ENCODE measurements around the gene PLXNA2. TPM values are rescaled to one million over a fixed set of nuclear protein-coding genes. Genes with fewer than 3 reads are reported as not detected.

Gene PLXNA2
- total RNA-seq, 1 experiment from 2014 or later: 0.89 TPM

DNA sequence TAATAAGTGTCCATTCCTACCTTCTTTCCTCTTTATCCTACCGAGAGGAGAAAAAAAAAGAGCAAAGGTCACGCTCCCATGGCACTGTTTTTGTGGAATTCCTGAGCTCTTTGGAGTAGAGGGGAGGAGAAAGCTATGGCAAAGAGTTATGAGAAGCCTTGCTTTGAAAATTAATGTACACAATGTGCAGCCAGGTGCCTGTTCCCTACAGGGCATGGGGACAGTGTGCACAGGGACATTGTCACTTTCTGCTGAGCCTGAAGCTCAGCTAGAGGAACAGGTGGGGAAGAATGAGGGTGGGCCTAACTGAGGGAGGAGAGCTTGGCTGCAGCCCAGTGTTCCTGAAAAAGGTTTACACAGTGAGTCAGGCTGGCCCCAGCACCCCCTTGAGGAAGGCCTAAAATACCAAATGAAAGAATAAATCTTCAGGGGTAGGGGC is 66.1 kb downstream of the PLXNA2 start:
- ATAC-seq (peak; percentile 30; the same call in 1 of the 2 replicates), DNase-seq (ENCODE audit: low read depth, low spot score) (no peak)
- 0 out of 2 replicates have a peak, but pooled peaks cover 8% of the 10 kb centered on the region for H3K27me3 ChIP-seq (ENCODE audit: insufficient read depth, low read length)
- BruUV-seq (replicated peaks): no TSS peak
- RAD21 ChIA-PET (ENCODE audit: low non-redundant PET in 1 of 2, low total read pairs in 2 of 2, uncharacterized antibody in 2 of 2, unreplicated experiment in 2 of 2): no interaction called here
- no peak for TF ChIP-seq POLR2AphosphoS5 (IDR thresholded peaks at IDR 0.05; ENCODE audit: low read depth, low read length)
- TF ChIP-seq FOSL1 (IDR thresholded peaks at IDR 0.05; ENCODE audit: low read depth): no peak
- TF ChIP-seq SRF (IDR thresholded peaks at IDR 0.05; ENCODE audit: low read depth): no peak
- TF ChIP-seq, protein P1, sequence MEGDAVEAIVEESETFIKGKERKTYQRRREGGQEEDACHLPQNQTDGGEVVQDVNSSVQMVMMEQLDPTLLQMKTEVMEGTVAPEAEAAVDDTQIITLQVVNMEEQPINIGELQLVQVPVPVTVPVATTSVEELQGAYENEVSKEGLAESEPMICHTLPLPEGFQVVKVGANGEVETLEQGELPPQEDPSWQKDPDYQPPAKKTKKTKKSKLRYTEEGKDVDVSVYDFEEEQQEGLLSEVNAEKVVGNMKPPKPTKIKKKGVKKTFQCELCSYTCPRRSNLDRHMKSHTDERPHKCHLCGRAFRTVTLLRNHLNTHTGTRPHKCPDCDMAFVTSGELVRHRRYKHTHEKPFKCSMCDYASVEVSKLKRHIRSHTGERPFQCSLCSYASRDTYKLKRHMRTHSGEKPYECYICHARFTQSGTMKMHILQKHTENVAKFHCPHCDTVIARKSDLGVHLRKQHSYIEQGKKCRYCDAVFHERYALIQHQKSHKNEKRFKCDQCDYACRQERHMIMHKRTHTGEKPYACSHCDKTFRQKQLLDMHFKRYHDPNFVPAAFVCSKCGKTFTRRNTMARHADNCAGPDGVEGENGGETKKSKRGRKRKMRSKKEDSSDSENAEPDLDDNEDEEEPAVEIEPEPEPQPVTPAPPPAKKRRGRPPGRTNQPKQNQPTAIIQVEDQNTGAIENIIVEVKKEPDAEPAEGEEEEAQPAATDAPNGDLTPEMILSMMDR (IDR thresholded peaks at IDR 0.05 in 2 of 3, conservative IDR thresholded peaks at IDR 0.05 in 1 of 3; ENCODE audit: borderline replicate concordance in 1 of 3, insufficient read depth in 1 of 3, low read depth in 2 of 3, low read length in 2 of 3): no peak
- no peak for TF ChIP-seq TCF7L2 (IDR thresholded peaks at IDR 0.05; ENCODE audit: borderline replicate concordance, extremely low read depth, insufficient read depth, insufficient read length)
- TF ChIP-seq SP1 (IDR thresholded peaks at IDR 0.05; ENCODE audit: low read depth): no peak
- no peak for TF ChIP-seq EGR1 (IDR thresholded peaks at IDR 0.05; ENCODE audit: low read depth)
- TF ChIP-seq, protein P2, sequence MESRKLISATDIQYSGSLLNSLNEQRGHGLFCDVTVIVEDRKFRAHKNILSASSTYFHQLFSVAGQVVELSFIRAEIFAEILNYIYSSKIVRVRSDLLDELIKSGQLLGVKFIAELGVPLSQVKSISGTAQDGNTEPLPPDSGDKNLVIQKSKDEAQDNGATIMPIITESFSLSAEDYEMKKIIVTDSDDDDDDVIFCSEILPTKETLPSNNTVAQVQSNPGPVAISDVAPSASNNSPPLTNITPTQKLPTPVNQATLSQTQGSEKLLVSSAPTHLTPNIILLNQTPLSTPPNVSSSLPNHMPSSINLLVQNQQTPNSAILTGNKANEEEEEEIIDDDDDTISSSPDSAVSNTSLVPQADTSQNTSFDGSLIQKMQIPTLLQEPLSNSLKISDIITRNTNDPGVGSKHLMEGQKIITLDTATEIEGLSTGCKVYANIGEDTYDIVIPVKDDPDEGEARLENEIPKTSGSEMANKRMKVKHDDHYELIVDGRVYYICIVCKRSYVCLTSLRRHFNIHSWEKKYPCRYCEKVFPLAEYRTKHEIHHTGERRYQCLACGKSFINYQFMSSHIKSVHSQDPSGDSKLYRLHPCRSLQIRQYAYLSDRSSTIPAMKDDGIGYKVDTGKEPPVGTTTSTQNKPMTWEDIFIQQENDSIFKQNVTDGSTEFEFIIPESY (IDR thresholded peaks at IDR 0.05; ENCODE audit: extremely low read depth, insufficient replicate concordance, low read length): no peak
- no peak for TF ChIP-seq ZNF274 (IDR thresholded peaks at IDR 0.05; ENCODE audit: low read depth, low read length)
- no peak for TF ChIP-seq YY1 (IDR thresholded peaks at IDR 0.05; ENCODE audit: extremely low read depth, insufficient replicate concordance, low read depth, low read length)
- TF ChIP-seq CBX3 (IDR thresholded peaks at IDR 0.05; ENCODE audit: low read depth): no peak
- TF ChIP-seq RAD21 (IDR thresholded peaks at IDR 0.05; ENCODE audit: low read depth): no peak
- TF ChIP-seq EZH2 (IDR thresholded peaks at IDR 0.05): no peak
- CTCF ChIA-PET: no interaction called here
- no peaks in the 10 kb centered on the region for H3K36me3 ChIP-seq (ENCODE audit: control insufficient read depth in 1 of 2, insufficient read depth in 2 of 2, low read length in 2 of 2)
- no peaks in the 10 kb centered on the region for H3K9me2 ChIP-seq (ENCODE audit: insufficient read depth)
- H3K4me3 ChIP-seq (replicated peaks in 1 of 2; ENCODE audit: low read depth in 1 of 2, low read length in 2 of 2): no peak overlapping the region
- H3K27ac ChIP-seq (ENCODE audit: low read depth, low read length): no peak overlapping the region
- POLR2A ChIA-PET: no interaction called here
- intact Hi-C loops (cut with micrococcal nuclease): no loop called here
- no peak overlapping the region for H2AFZ ChIP-seq (ENCODE audit: low read depth, low read length, poor library complexity, severe bottlenecking)
- H3K4me1 ChIP-seq (ENCODE audit: control insufficient read depth in 1 of 2, insufficient read depth in 2 of 2, low read length in 2 of 2): peaks cover 6 to 8% of the 10 kb centered on the region in 2 experiments; a peak in 3 of 4 replicates
- no peak overlapping the region for H3K4me2 ChIP-seq (ENCODE audit: low read length)
- H3K9me3 ChIP-seq (ENCODE audit: control insufficient read depth in 1 of 2, insufficient read depth in 1 of 2, low read depth in 1 of 2, low read length in 2 of 2): no peaks in the 10 kb centered on the region
- no peaks in the 10 kb centered on the region for H3K79me2 ChIP-seq (ENCODE audit: insufficient read depth, low read length)
- no peak overlapping the region for H3K9ac ChIP-seq (ENCODE audit: low read length)
- no peaks in the 10 kb centered on the region for H4K20me1 ChIP-seq (ENCODE audit: insufficient read depth)

Data from HCT116 (cell line).